Endothelial cell of umbilical vein (primary cell): ENCODE results near the gene ZMIZ1. TPM values are rescaled to one million over a fixed set of nuclear protein-coding genes. Genes with fewer than 3 reads are reported as not detected.

ENCODE experiments used
- BruUV-seq: library from RNA; stranded (reverse); fragments of 400-500 nt; replicated peaks from 2 replicates; lab custom pipeline; 2021; lab: Mats Ljungman, UMichigan
- CTCF ChIA-PET: fragments of 300-600, 350-600 bp; sonication (Branson Sonifier 250); formaldehyde crosslinking; loops from one replicate; lab custom pipeline; 2021; ENCODE audit warnings: antibody characterized with exemption, inconsistent platforms; lab: Charles Lee
- POLR2A ChIA-PET: fragments of 300-600, 350-600 bp; sonication (Branson Sonifier 250); formaldehyde crosslinking; loops from one replicate; lab custom pipeline; 2021; ENCODE audit warnings: antibody characterized with exemption, inconsistent platforms; lab: Charles Lee
- DNase-seq: peaks from one replicate; pipeline ENCODE4 v3.0.0-alpha.2; 2011; ENCODE audit warnings: low read depth, low spot score
- FAIRE-seq: peaks from 2 replicates; lab custom pipeline; 2011; peaks lifted over from hg19 to GRCh38; lab: Jason Lieb, UNC
- H2AFZ ChIP-seq: 2 replicates; pipeline ENCODE4 v1.6.0; 2012; ENCODE audit warnings: low read depth, low read length, control low read depth, inconsistent platforms
- H3K27ac ChIP-seq: 2 replicates; pipeline ENCODE4 v1.5.1; 2011; ENCODE audit warnings: low read depth, mild to moderate bottlenecking, control low read depth, low read length, moderate library complexity; ENCODE audit not compliant: insufficient read depth
- H3K27me3 ChIP-seq, 2 experiments: 2 replicates each; pipeline versions ENCODE4 v1.6.0 to v1.6.1; 2011; ENCODE audit warnings: low read length in 2 of 2, mixed read lengths in 1 of 2; ENCODE audit not compliant: control insufficient read depth in 2 of 2, insufficient read depth in 2 of 2
- H3K36me3 ChIP-seq, 2 experiments: 2 replicates in 1 of 2; 3 replicates in 1 of 2; pipeline ENCODE4 v1.5.1; 2011; ENCODE audit warnings: low read length in 2 of 2, mild to moderate bottlenecking in 1 of 2, moderate library complexity in 1 of 2; ENCODE audit not compliant: control insufficient read depth in 2 of 2, insufficient read depth in 2 of 2; ENCODE audit errors: extremely low read depth in 1 of 2
- H3K4me1 ChIP-seq: 3 replicates; pipeline ENCODE4 v1.5.1; 2011; ENCODE audit warnings: mild to moderate bottlenecking, low read length; ENCODE audit not compliant: control insufficient read depth, insufficient read depth; ENCODE audit errors: extremely low read depth
- H3K4me2 ChIP-seq: 2 replicates; pipeline ENCODE4 v1.6.1; 2011; ENCODE audit warnings: low read length, control low read depth, mixed read lengths; ENCODE audit not compliant: insufficient read depth
- H3K4me3 ChIP-seq, 3 experiments: fragments of 200-600 bp in 1 of 3; sonication (generic), shearing (Covaris generic) in 1 of 3; replicated peaks in 1 of 3; 2 replicates each; pipeline ENCODE4 v1.5.1; 2011 to 2016; ENCODE audit warnings: control low read depth in 3 of 3, low read length in 3 of 3, mild to moderate bottlenecking in 2 of 3, inconsistent platforms in 1 of 3, low read depth in 1 of 3, moderate library complexity in 1 of 3; ENCODE audit not compliant: insufficient read depth in 1 of 3
- H3K79me2 ChIP-seq: 2 replicates; pipeline ENCODE4 v1.6.0; 2012; ENCODE audit warnings: low read length, inconsistent platforms; ENCODE audit not compliant: control insufficient read depth, insufficient read depth
- H3K9ac ChIP-seq: replicated peaks from 2 replicates; pipeline ENCODE3; 2011; ENCODE audit warnings: low read length, control low read depth; ENCODE audit not compliant: insufficient read depth; ENCODE audit errors: extremely low read depth
- H3K9me1 ChIP-seq: replicated peaks from 3 replicates; pipeline ENCODE4 v1.6.0; 2011; ENCODE audit warnings: mild to moderate bottlenecking, low read length; ENCODE audit not compliant: control insufficient read depth, insufficient read depth; ENCODE audit errors: extremely low read depth
- H3K9me3 ChIP-seq: replicated peaks from 2 replicates; pipeline ENCODE4 v1.5.1; 2012; ENCODE audit warnings: low read length, inconsistent platforms; ENCODE audit not compliant: control insufficient read depth, insufficient read depth
- H4K20me1 ChIP-seq: replicated peaks from 2 replicates; pipeline ENCODE3; 2011; ENCODE audit warnings: mild to moderate bottlenecking, low read length; ENCODE audit not compliant: control insufficient read depth, insufficient read depth; ENCODE audit errors: extremely low read depth
- EZH2 ChIP-seq: IDR thresholded peaks from 2 replicates; pipeline ENCODE4 v1.6.1; 2012; ENCODE audit warnings: borderline replicate concordance, low read depth, mild to moderate bottlenecking, moderate library complexity, low read length, inconsistent platforms; ENCODE audit not compliant: severe bottlenecking
- FOS ChIP-seq: IDR thresholded peaks from 2 replicates; pipeline ENCODE4 v1.6.1; 2011; ENCODE audit warnings: mild to moderate bottlenecking, low read length, moderate library complexity, borderline replicate concordance; ENCODE audit not compliant: insufficient read depth
- GATA2 ChIP-seq: IDR thresholded peaks from 2 replicates; pipeline ENCODE4 v1.7.0; 2011; ENCODE audit warnings: low read depth, mild to moderate bottlenecking, moderate library complexity, mixed read lengths, low read length; ENCODE audit not compliant: insufficient read length, insufficient read depth
- JUN ChIP-seq: IDR thresholded peaks from 2 replicates; pipeline ENCODE4 v1.6.1; 2011; ENCODE audit warnings: borderline replicate concordance, low read depth; ENCODE audit not compliant: insufficient read length, insufficient read depth
- MYC ChIP-seq: IDR thresholded peaks from one replicate; pipeline ENCODE4 v1.6.1; 2011; ENCODE audit warnings: mild to moderate bottlenecking, low read depth, low read length
- POLR2A ChIP-seq: IDR thresholded peaks from 2 replicates; pipeline ENCODE4 v1.6.1; 2012; ENCODE audit warnings: low read depth, mild to moderate bottlenecking, control low read depth, low read length
- POLR2AphosphoS5 ChIP-seq: IDR thresholded peaks from 2 replicates; pipeline ENCODE4 v1.6.1; 2012; ENCODE audit warnings: low read depth, mild to moderate bottlenecking, control low read depth, low read length, moderate library complexity; ENCODE audit not compliant: insufficient read depth
- dilution Hi-C: fragments of 300-500 bp; cut with MboI; formaldehyde crosslinking; loops from one replicate; pipeline ENCODE4 v1.15.0; 2019; ENCODE audit warnings: low sequenced_read_pairs; ENCODE audit not compliant: extremely low pct_ligation_motif_present
- intact Hi-C: fragments of 100-400 bp; cut with micrococcal nuclease; formaldehyde crosslinking; loops from one replicate; pipeline ENCODE4 v1.10.0; 2022
- polyA plus RNA-seq, 4 experiments: library from polyadenylated mRNA; depleted of rRNA in 3 of 4; stranded (reverse) in 3 of 4; unstranded in 1 of 4; fragments of >200 nt; gene quantifications; 2 replicates each; pipeline versions ENCODE4 v1.2.1 to v1.2.3, GENCODE V29; 2011 to 2012; ENCODE audit warnings: missing spikeins in 1 of 4
- total RNA-seq: library from RNA; stranded (reverse); gene quantifications from 2 replicates; pipeline ENCODE4 v1.2.3, GENCODE V29; 2021
- TF ChIP-seq, protein P1 (sequence below), 2 donors: IDR thresholded peaks; 1 replicate in 1 of 2; 2 replicates in 1 of 2; pipeline ENCODE4 v1.5.1; 2011; ENCODE audit warnings: low read length in 2 of 2, mild to moderate bottlenecking in 2 of 2, moderate library complexity in 2 of 2, control low read depth in 1 of 2, inconsistent platforms in 1 of 2, low read depth in 1 of 2; ENCODE audit not compliant: insufficient read depth in 1 of 2; ENCODE audit errors: extremely low read depth in 1 of 2
- TF ChIP-seq, protein P2 (sequence below): IDR thresholded peaks from 2 replicates; pipeline ENCODE4 v1.6.1; 2011; ENCODE audit not compliant: insufficient read depth, insufficient read length

Gene ZMIZ1
- total and polyA plus RNA-seq, 2 donors (not counting 3 experiments of a cell fraction or from before 2014, with no cell fraction given), result 12.5 to 46.7 TPM

DNA sequence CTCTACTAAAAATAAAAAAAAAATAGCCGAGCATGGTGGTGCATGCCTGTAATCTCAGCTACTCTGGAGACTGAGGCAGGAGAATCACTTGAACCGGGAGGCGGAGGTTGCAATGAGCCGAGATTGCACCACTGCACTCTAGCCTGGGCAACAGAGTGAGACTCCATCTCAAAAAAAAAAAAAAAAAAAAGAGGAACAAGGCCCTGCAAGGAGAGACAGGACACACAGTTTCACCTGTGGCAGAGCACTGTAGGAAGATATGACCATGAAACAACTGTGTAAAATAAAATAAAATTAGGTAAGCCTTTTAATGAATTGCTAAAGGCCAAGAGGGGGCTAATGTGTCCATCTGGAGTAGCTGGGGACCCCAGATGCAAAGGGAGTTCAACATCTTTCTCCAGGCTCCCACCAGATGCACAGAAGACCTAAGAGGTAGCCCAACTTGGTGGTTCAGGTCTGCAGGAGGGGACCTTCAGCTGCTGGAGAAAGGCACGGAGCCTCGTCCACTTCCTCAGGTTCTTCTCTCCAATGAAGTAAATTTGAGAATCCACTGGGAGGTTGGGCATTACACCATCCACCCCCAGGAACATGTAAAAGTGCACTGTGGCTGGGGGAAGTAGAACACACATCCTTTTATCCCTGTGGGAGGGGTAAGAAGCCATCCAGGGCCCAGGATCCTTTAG, 291.2 kb downstream of the ZMIZ1 start:
- no peak for FAIRE-seq

More for the DNA sequence above, 291.2 kb downstream of the ZMIZ1 start:
- H4K20me1 ChIP-seq, result no peaks in the 10 kb centered on the region
- no peak overlapping the region for H3K27ac ChIP-seq
- intact Hi-C loops (no loop called here), dilution Hi-C loops (no loop called here)
- H2AFZ ChIP-seq, result no peak overlapping the region
- H3K9ac ChIP-seq, result no peak overlapping the region
- DNase-seq, result no peak
- no peaks in the 10 kb centered on the region for H3K9me1 ChIP-seq
- H3K4me2 ChIP-seq, result no peak overlapping the region
- H3K9me3 ChIP-seq, result no peaks in the 10 kb centered on the region
- CTCF ChIA-PET, result interaction anchor here (1.6 to 2.7 kb wide), 3 partner anchors 9 to 108 kb away, joined by 3 to 8 read pairs (median 4); no protein-coding TSS in a partner anchor
- no peaks in the 10 kb centered on the region for H3K79me2 ChIP-seq
- POLR2A ChIA-PET, result no interaction called here
- TF ChIP-seq GATA2 (no peak), MYC (no peak), JUN (no peak), EZH2 (no peak), POLR2A (no peak), POLR2AphosphoS5 (no peak), FOS (no peak)
- TF ChIP-seq, protein P1, sequence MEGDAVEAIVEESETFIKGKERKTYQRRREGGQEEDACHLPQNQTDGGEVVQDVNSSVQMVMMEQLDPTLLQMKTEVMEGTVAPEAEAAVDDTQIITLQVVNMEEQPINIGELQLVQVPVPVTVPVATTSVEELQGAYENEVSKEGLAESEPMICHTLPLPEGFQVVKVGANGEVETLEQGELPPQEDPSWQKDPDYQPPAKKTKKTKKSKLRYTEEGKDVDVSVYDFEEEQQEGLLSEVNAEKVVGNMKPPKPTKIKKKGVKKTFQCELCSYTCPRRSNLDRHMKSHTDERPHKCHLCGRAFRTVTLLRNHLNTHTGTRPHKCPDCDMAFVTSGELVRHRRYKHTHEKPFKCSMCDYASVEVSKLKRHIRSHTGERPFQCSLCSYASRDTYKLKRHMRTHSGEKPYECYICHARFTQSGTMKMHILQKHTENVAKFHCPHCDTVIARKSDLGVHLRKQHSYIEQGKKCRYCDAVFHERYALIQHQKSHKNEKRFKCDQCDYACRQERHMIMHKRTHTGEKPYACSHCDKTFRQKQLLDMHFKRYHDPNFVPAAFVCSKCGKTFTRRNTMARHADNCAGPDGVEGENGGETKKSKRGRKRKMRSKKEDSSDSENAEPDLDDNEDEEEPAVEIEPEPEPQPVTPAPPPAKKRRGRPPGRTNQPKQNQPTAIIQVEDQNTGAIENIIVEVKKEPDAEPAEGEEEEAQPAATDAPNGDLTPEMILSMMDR (IDR thresholded peaks at IDR 0.05; ENCODE audit: extremely low read depth in 1 of 2, insufficient read depth in 1 of 2, low read depth in 1 of 2, low read length in 2 of 2), result no peak
- TF ChIP-seq, protein P2, sequence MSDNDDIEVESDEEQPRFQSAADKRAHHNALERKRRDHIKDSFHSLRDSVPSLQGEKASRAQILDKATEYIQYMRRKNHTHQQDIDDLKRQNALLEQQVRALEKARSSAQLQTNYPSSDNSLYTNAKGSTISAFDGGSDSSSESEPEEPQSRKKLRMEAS, result no peak
- BruUV-seq, result no TSS peak
- H3K4me1 ChIP-seq, result no peaks in the 10 kb centered on the region
- no peak overlapping the region for H3K4me3 ChIP-seq
- H3K27me3 ChIP-seq, result peaks cover 10 to 16% of the 10 kb centered on the region in 2 experiments
- peaks cover 0 to 3% of the 10 kb centered on the region in 2 experiments for H3K36me3 ChIP-seq
